Smooth muscle cell (in vitro differentiated cells): ENCODE results near the gene SKIC8. TPM values are rescaled to one million over a fixed set of nuclear protein-coding genes. Genes with fewer than 3 reads are reported as not detected.

Source experiments
- DNase-seq: peaks from one replicate; lab custom pipeline; 2025; ENCODE audit not compliant: unreplicated experiment; lab: John Stamatoyannopoulos, UW
- H2AFZ ChIP-seq: fragments of 200-600 bp; sonication (generic); 2 replicates; pipeline ENCODE4 v1.6.0; 2016; ENCODE audit warnings: antibody characterized with exemption, low read depth, mild to moderate bottlenecking
- H3F3A ChIP-seq: fragments of 200-600 bp; sonication (generic); 2 replicates; pipeline ENCODE4 v1.6.0; 2017; ENCODE audit warnings: antibody characterized with exemption, low read depth
- H3K27ac ChIP-seq: fragments of 200-600 bp; sonication (generic); 2 replicates; pipeline ENCODE4 v1.5.1; 2016; ENCODE audit warnings: low read depth, mild to moderate bottlenecking
- H3K27me3 ChIP-seq: fragments of 200-600 bp; sonication (generic); 2 replicates; pipeline ENCODE4 v1.6.1; 2016; ENCODE audit warnings: low read depth, mild to moderate bottlenecking
- H3K36me3 ChIP-seq: fragments of 200-600 bp; sonication (generic); 2 replicates; pipeline ENCODE4 v1.5.1; 2016; ENCODE audit warnings: low read depth
- H3K4me1 ChIP-seq: fragments of 200-600 bp; sonication (generic); 2 replicates; pipeline ENCODE4 v1.5.1; 2016; ENCODE audit warnings: low read depth
- H3K4me2 ChIP-seq: fragments of 200-600 bp; sonication (generic); 2 replicates; pipeline ENCODE4 v1.6.0; 2016; ENCODE audit warnings: mild to moderate bottlenecking
- H3K4me3 ChIP-seq: fragments of 200-600 bp; sonication (generic); 2 replicates; pipeline ENCODE4 v1.5.1; 2016; ENCODE audit warnings: mild to moderate bottlenecking
- H3K79me2 ChIP-seq: fragments of 200-600 bp; sonication (generic); 2 replicates; pipeline ENCODE4 v1.6.0; 2016; ENCODE audit warnings: low read depth, mild to moderate bottlenecking
- H3K9ac ChIP-seq: fragments of 200-600 bp; sonication (generic); 2 replicates; pipeline ENCODE4 v1.6.0; 2016; ENCODE audit warnings: low read depth
- H3K9me3 ChIP-seq: fragments of 200-600 bp; sonication (generic); replicated peaks from 2 replicates; pipeline ENCODE4 v1.5.1; 2016; ENCODE audit warnings: low read depth
- H4K20me1 ChIP-seq: fragments of 200-600 bp; sonication (generic); 2 replicates; pipeline ENCODE4 v1.6.0; 2016; ENCODE audit warnings: low read depth
- CTCF ChIP-seq: fragments of 200-600 bp; sonication (generic); IDR thresholded peaks from 2 replicates; pipeline ENCODE4 v1.5.1; 2017; ENCODE audit warnings: borderline replicate concordance, mild to moderate bottlenecking, antibody characterized with exemption; ENCODE audit not compliant: insufficient read depth, poor library complexity, severe bottlenecking
- WGBS: methylation state at CpG from one replicate; pipeline ENCODE4 v1.1.7; 2016; ENCODE audit warnings: low lambda C conversion rate; 5-methylcytosine and 5-hydroxymethylcytosine counted together
- polyA plus RNA-seq: library from polyadenylated mRNA; unstranded; fragments of >200 nt; fragmentation: Nextera tagmentation; extraction: Ambion mirVana; gene quantifications from 2 replicates; pipeline ENCODE4 v1.2.1, GENCODE V29; 2016
- small RNA-seq: library from RNA; depleted of rRNA; stranded (forward); fragments of <200 nt; gene quantifications from one replicate; pipeline ENCODE3, GENCODE V24; 2014
- total RNA-seq: library from RNA; depleted of rRNA; stranded (reverse); fragments of >200 nt; gene quantifications from 2 replicates; pipeline ENCODE4 v1.2.3, GENCODE V29; 2014

Gene SKIC8
- total and polyA plus RNA-seq, 2 experiments from 2014 or later, result 63.6 to 72.9 TPM

GRCh38 chr15:78236491-78236890 is 62.9 kb downstream of the SKIC8 start:
- 97% methylated on average over 6 of the region's 6 CpGs for WGBS
- H3K4me3 ChIP-seq, result no peak overlapping the region
- no peaks in the 10 kb centered on the region for H3K36me3 ChIP-seq
- H3K4me1 ChIP-seq, result peaks cover 5% of the 10 kb centered on the region
- no peak for DNase-seq
- no peaks in the 10 kb centered on the region for H3F3A ChIP-seq
- no peak overlapping the region for H3K4me2 ChIP-seq
- no peaks in the 10 kb centered on the region for H3K27me3 ChIP-seq
- no peak overlapping the region for H2AFZ ChIP-seq
- no peak overlapping the region for H3K27ac ChIP-seq
- H3K79me2 ChIP-seq, result no peaks in the 10 kb centered on the region
- no peak overlapping the region for H3K9ac ChIP-seq
- TF ChIP-seq CTCF, result no peak
- no peaks in the 10 kb centered on the region for H4K20me1 ChIP-seq
- H3K9me3 ChIP-seq, result no peaks in the 10 kb centered on the region

DNA sequence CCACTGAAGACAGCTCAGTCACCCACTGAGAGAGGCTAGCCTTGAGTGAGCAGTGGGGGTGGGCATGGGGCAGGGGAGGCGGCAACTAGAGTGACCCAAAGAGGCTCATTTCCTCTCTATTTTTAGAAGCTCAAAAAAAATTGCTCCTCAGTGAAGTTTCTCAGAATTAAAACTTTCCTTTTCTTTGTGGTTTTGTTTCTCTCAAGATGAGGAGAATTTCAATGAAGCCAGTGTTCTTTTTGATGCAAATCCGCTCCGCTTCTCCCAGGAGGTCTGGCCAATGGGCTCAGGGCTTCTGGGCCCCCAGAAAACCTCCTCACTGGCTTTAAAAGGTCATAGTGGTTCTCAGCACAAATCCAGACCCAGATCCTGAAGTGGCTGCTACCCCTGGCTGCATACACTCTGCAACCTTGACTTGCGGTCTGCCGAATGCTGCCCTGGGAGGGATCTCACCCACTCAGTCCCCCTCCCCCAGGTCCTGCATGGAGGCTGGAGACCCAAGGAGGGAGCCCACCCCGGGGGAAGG is 64.8 kb downstream of the SKIC8 start, which contains the start of gene ACSBG1:
ACSBG1 (minus strand) TSS at position 51 of the 526 bp plus-strand sequence. CDS start 64 bp downstream, outside the sequence.
- no peaks in the 10 kb centered on the region for H3K9me3 ChIP-seq
- no peaks in the 10 kb centered on the region for H3F3A ChIP-seq
- peaks cover 5% of the 10 kb centered on the region for H3K4me1 ChIP-seq
- H3K27me3 ChIP-seq, result no peaks in the 10 kb centered on the region
- H3K4me2 ChIP-seq, result no peak within 1 kb of the TSS
- no peak within 1 kb of the TSS for H2AFZ ChIP-seq
- no peak within 1 kb of the TSS for H3K27ac ChIP-seq
- WGBS, result 73% methylated on average over 6 of the region's 6 CpGs
- no peak within 1 kb of the TSS for H3K4me3 ChIP-seq
- no peak within 1 kb of the TSS for H3K9ac ChIP-seq
- H3K36me3 ChIP-seq, result no peaks in the 10 kb centered on the region
- no peaks in the 10 kb centered on the region for H3K79me2 ChIP-seq
- DNase-seq, result no peak
- H4K20me1 ChIP-seq, result no peaks in the 10 kb centered on the region
- no peak for TF ChIP-seq CTCF

- H3K4me3 ChIP-seq, result no peak overlapping the region
- WGBS, result 83% methylated on average over 11 of the region's 11 CpGs
- no peak for TF ChIP-seq CTCF
- H3K9me3 ChIP-seq, result no peaks in the 10 kb centered on the region
- H3F3A ChIP-seq, result no peaks in the 10 kb centered on the region
- peaks cover 5% of the 10 kb centered on the region for H3K4me1 ChIP-seq
- no peak overlapping the region for H3K9ac ChIP-seq
- no peak overlapping the region for H3K4me2 ChIP-seq
- H2AFZ ChIP-seq, result no peak overlapping the region
- no peaks in the 10 kb centered on the region for H4K20me1 ChIP-seq
- no peaks in the 10 kb centered on the region for H3K27me3 ChIP-seq
- no peak overlapping the region for H3K27ac ChIP-seq
- DNase-seq, result no peak
- H3K36me3 ChIP-seq, result no peaks in the 10 kb centered on the region
- no peaks in the 10 kb centered on the region for H3K79me2 ChIP-seq
Measured at GRCh38 chr15:78233496-78233895, 65.9 kb downstream of the SKIC8 start.

Small RNAs within 50 kb of the gene (small RNA-seq; reads per million reads assigned to genes)
- not detected for gene AC090607.5

Other genes starting within 250 kb of the SKIC8 start
- 19.4 and 31.9 TPM in 2 replicates for gene TBC1D2B, start 221.9 kb downstream of the SKIC8 start, total RNA-seq
- gene TBC1D2B, start 221.9 kb downstream of the SKIC8 start, polyA plus RNA-seq, result 14.2 and 16.1 TPM in 2 replicates
- not detected in 2 replicates for gene SH2D7, start 207.0 kb downstream of the SKIC8 start, total RNA-seq
- 0.07 and 0.34 TPM in 2 replicates for gene SH2D7, start 207.0 kb downstream of the SKIC8 start, polyA plus RNA-seq
- 17.7 and 20.9 TPM in 2 replicates for gene CIB2, start 168.2 kb downstream of the SKIC8 start, total RNA-seq
- gene CIB2, start 168.2 kb downstream of the SKIC8 start, polyA plus RNA-seq, result 21.7 and 29.3 TPM in 2 replicates
- gene IDH3A, start 150.2 kb downstream of the SKIC8 start, total RNA-seq, result 56.9 and 74.5 TPM in 2 replicates
- gene IDH3A, start 150.2 kb downstream of the SKIC8 start, polyA plus RNA-seq, result 31.3 and 33.6 TPM in 2 replicates
- under 0.01 TPM in 1 of 2 replicates, not detected in the other for gene ACSBG1, start 65.0 kb downstream of the SKIC8 start, total RNA-seq
- gene ACSBG1, start 65.0 kb downstream of the SKIC8 start, polyA plus RNA-seq, result 0.22 TPM in 1 of 2 replicates, not detected in the other
- gene DNAJA4, start 35.0 kb downstream of the SKIC8 start, total RNA-seq, result 2.7 and 3.2 TPM in 2 replicates
- gene DNAJA4, start 35.0 kb downstream of the SKIC8 start, polyA plus RNA-seq, result 4.0 and 5.8 TPM in 2 replicates
- 1.2 and 12.9 TPM in 2 replicates for gene CRABP1, start 40.7 kb upstream of the SKIC8 start, total RNA-seq
- gene CRABP1, start 40.7 kb upstream of the SKIC8 start, polyA plus RNA-seq, result 1.8 and 8.8 TPM in 2 replicates
- 34.3 and 52.0 TPM in 2 replicates for gene IREB2, start 138.6 kb upstream of the SKIC8 start, total RNA-seq
- 13.6 and 14.1 TPM in 2 replicates for gene IREB2, start 138.6 kb upstream of the SKIC8 start, polyA plus RNA-seq
- gene HYKK, start 208.0 kb upstream of the SKIC8 start, total RNA-seq, result 0.54 and 1.7 TPM in 2 replicates
- 2.1 and 2.4 TPM in 2 replicates for gene HYKK, start 208.0 kb upstream of the SKIC8 start, polyA plus RNA-seq
- gene PSMA4, start 240.8 kb upstream of the SKIC8 start, total RNA-seq, result 198 and 218 TPM in 2 replicates
- 231 and 245 TPM in 2 replicates for gene PSMA4, start 240.8 kb upstream of the SKIC8 start, polyA plus RNA-seq